GM23248 (cell line): ENCODE data around the gene GNAL. TPM values are rescaled to one million over a fixed set of nuclear protein-coding genes. Genes with fewer than 3 reads are reported as not detected.
"Not testable (repeated sequence)": the region's sequence is repeated elsewhere in the genome, so short reads cannot be mapped to it uniquely, and the experiment has no call there.

ENCODE experiments used
- DNase-seq: peaks from one replicate; pipeline ENCODE4 v3.0.0-alpha.2; 2015
- H2AFZ ChIP-seq: fragments of 200-600 bp; sonication (generic); 2 replicates; pipeline ENCODE4 v1.6.1; 2016; ENCODE audit warnings: antibody characterized with exemption
- H3F3A ChIP-seq: fragments of 200-600 bp; sonication (generic); 2 replicates; pipeline ENCODE4 v1.6.1; 2016; ENCODE audit warnings: mild to moderate bottlenecking, antibody characterized with exemption, mixed run types; ENCODE audit not compliant: insufficient read depth
- H3K27ac ChIP-seq: fragments of 200-600 bp; sonication (generic); 2 replicates; pipeline ENCODE4 v1.5.1; 2016; ENCODE audit warnings: mild to moderate bottlenecking
- H3K27me3 ChIP-seq: fragments of 200-600 bp; sonication (generic); replicated peaks from 2 replicates; pipeline ENCODE4 v1.6.1; 2016; ENCODE audit warnings: mild to moderate bottlenecking; ENCODE audit not compliant: insufficient read depth
- H3K36me3 ChIP-seq: fragments of 200-600 bp; sonication (generic); 2 replicates; pipeline ENCODE4 v1.6.1; 2016; ENCODE audit warnings: low read depth, mild to moderate bottlenecking
- H3K4me1 ChIP-seq: fragments of 200-600 bp; sonication (generic); 2 replicates; pipeline ENCODE4 v1.6.1; 2016; ENCODE audit warnings: mild to moderate bottlenecking; ENCODE audit not compliant: insufficient read depth
- H3K4me2 ChIP-seq: fragments of 200-600 bp; sonication (generic); one replicate; pipeline ENCODE4 v1.6.1; 2016; ENCODE audit warnings: mild to moderate bottlenecking; ENCODE audit not compliant: unreplicated experiment
- H3K4me3 ChIP-seq: fragments of 200-600 bp; sonication (generic); 2 replicates; pipeline ENCODE4 v1.5.1; 2016; ENCODE audit warnings: mild to moderate bottlenecking
- H3K79me2 ChIP-seq: fragments of 200-600 bp; sonication (generic); 2 replicates; pipeline ENCODE4 v1.6.1; 2016; ENCODE audit warnings: mild to moderate bottlenecking; ENCODE audit not compliant: insufficient read depth
- H3K9ac ChIP-seq: fragments of 200-600 bp; sonication (generic); 2 replicates; pipeline ENCODE4 v1.6.1; 2016; ENCODE audit warnings: mild to moderate bottlenecking
- H3K9me2 ChIP-seq: fragments of 200-600 bp; sonication (generic); 2 replicates; pipeline ENCODE4 v1.6.1; 2016; ENCODE audit warnings: mixed run types, mild to moderate bottlenecking, moderate library complexity; ENCODE audit not compliant: insufficient read depth
- H3K9me3 ChIP-seq: fragments of 200-600 bp; sonication (generic); one replicate; pipeline ENCODE4 v1.6.1; 2017; ENCODE audit warnings: low read depth
- H4K20me1 ChIP-seq: fragments of 200-600 bp; sonication (generic); 2 replicates; pipeline ENCODE4 v1.6.0; 2016; ENCODE audit not compliant: insufficient read depth
- EZH2 ChIP-seq: fragments of 200-600 bp; sonication (generic); IDR thresholded peaks from 2 replicates; pipeline ENCODE4 v1.6.1; 2018; ENCODE audit warnings: antibody characterized with exemption, mild to moderate bottlenecking; ENCODE audit not compliant: insufficient read depth, poor library complexity, severe bottlenecking
- EZH2phosphoT487 ChIP-seq: fragments of 200-600 bp; sonication (generic); IDR thresholded peaks from 2 replicates; pipeline ENCODE4 v1.6.1; 2018; ENCODE audit warnings: antibody characterized with exemption, moderate library complexity, mild to moderate bottlenecking, low read depth; ENCODE audit not compliant: insufficient read depth
- WGBS, 2 experiments: methylation state at CpG; one replicate each; pipeline ENCODE4 v1.1.6; 2015 to 2017; ENCODE audit warnings: low lambda C conversion rate in 2 of 2, low coverage in 1 of 2; ENCODE audit errors: missing lambda C conversion rate in 2 of 2; 5-methylcytosine and 5-hydroxymethylcytosine counted together
- in situ Hi-C: fragments of 300-500 bp; cut with MboI; formaldehyde crosslinking; loops from 2 replicates; pipeline ENCODE4 v1.15.0; 2020
- polyA plus RNA-seq: library from polyadenylated mRNA; unstranded; fragments of >200 nt; fragmentation: Nextera tagmentation; extraction: Ambion mirVana; gene quantifications from 2 replicates; pipeline ENCODE4 v1.2.1, GENCODE V29; 2016
- total RNA-seq: library from RNA; depleted of rRNA; stranded (reverse); fragments of >200 nt; shearing (Covaris generic); gene quantifications from 2 replicates; pipeline ENCODE4 v1.2.3, GENCODE V29; 2014

GNAL gene
- total and polyA plus RNA-seq, 2 experiments from 2014 or later, result 0.19 to 3.0 TPM

DNA sequence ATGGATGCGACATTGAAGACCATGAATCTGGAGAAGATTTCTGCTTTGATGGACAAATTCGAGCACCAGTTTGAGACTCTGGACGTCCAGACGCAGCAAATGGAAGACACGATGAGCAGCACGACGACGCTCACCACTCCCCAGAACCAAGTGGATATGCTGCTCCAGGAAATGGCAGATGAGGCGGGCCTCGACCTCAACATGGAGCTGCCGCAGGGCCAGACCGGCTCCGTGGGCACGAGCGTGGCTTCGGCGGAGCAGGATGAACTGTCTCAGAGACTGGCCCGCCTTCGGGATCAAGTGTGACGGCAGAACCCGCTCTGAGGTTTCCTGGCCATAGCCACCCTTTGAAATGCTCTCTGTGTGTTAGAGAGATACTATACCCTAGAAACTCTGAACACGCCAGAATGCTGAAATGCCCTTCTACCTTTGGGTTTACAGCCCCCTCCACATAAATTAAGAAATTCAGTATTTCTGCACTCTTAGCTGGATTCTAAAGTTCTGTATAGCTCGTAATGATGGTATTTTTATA, 162.8 kb downstream of the GNAL start:
- no peaks in the 10 kb centered on the region for H3K36me3 ChIP-seq
- H3F3A ChIP-seq, result peaks cover 56% of the 10 kb centered on the region
- H3K4me3 ChIP-seq, result peak overlapping the region; percentile 97
- H2AFZ ChIP-seq, result no peak overlapping the region
- H3K27me3 ChIP-seq, result no peaks in the 10 kb centered on the region
- H3K9me3 ChIP-seq, result no peaks in the 10 kb centered on the region
- in situ Hi-C loops, result no loop called here
- DNase-seq, result peak; percentile 76
- H3K9ac ChIP-seq, result peak overlapping the region; percentile 99
- TF ChIP-seq EZH2, result no peak
- no peak for TF ChIP-seq EZH2phosphoT487
- H3K79me2 ChIP-seq, result peaks cover 43% of the 10 kb centered on the region
- no peaks in the 10 kb centered on the region for H4K20me1 ChIP-seq
- no peaks in the 10 kb centered on the region for H3K9me2 ChIP-seq
- WGBS, 2 experiments, result 1% methylated on average over 23 of the region's 23 CpGs
- H3K4me1 ChIP-seq, result peaks cover 28% of the 10 kb centered on the region
- H3K4me2 ChIP-seq, result peak overlapping the region; percentile 100
- H3K27ac ChIP-seq, result peak overlapping the region; percentile 100

DNA sequence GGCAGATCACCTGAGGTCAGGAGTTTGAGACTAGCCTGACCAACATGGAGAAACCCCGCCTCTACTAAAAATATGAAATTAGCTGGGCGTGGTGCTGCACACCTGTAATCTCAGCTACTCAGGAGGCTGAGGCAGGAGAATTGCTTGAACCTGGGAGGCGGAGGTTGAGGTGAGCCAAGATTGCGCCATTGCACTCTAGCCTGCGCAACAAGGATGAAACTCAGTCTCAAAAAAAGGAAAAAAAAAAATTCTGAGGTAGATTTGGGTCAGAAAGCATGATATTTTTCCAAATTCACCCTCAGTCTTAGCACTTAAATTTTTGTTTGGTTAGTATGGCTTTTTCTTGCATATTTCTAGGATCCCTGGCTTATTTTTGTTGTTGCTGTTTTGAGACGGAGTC, 165.5 kb downstream of the GNAL start:
- H3K4me2 ChIP-seq, H3K4me3 ChIP-seq, DNase-seq, H3K27me3 ChIP-seq, H3K9me2 ChIP-seq, H3K9me3 ChIP-seq, H2AFZ ChIP-seq, in situ Hi-C loops, H4K20me1 ChIP-seq, H3K9ac ChIP-seq, H3K36me3 ChIP-seq: not testable (repeated sequence)
- peaks cover 79% of the 10 kb centered on the region for H3F3A ChIP-seq
- H3K27ac ChIP-seq, result peak overlapping the region; percentile 100; the same call in 1 of the 2 replicates
- H3K4me1 ChIP-seq, result peaks cover 38% of the 10 kb centered on the region
- 94 to 96% methylated on average over 6 of the region's 6 CpGs for WGBS, 2 experiments
- peaks cover 43% of the 10 kb centered on the region for H3K79me2 ChIP-seq

GRCh38 chr18:11857177-11857887, 168.3 kb downstream of the GNAL start:
- 2% methylated on average over 11 of the region's 11 CpGs for WGBS, 2 experiments
- H2AFZ ChIP-seq, result peak overlapping the region; percentile 59
- no peaks in the 10 kb centered on the region for H3K9me3 ChIP-seq
- in situ Hi-C loops, result no loop called here
- peak overlapping the region; percentile 74 for H3K4me2 ChIP-seq
- peak overlapping the region; percentile 47 for H3K4me3 ChIP-seq
- no peaks in the 10 kb centered on the region for H4K20me1 ChIP-seq
- TF ChIP-seq EZH2 (no peak), EZH2phosphoT487 (no peak)
- peak overlapping the region; percentile 98 for H3K27ac ChIP-seq
- peaks cover 32% of the 10 kb centered on the region for H3K79me2 ChIP-seq
- H3F3A ChIP-seq, result peaks cover 66% of the 10 kb centered on the region
- peak overlapping the region; percentile 87 for H3K9ac ChIP-seq
- H3K4me1 ChIP-seq, result peaks cover 39% of the 10 kb centered on the region
- H3K9me2 ChIP-seq, result no peaks in the 10 kb centered on the region
- DNase-seq, result peak; percentile 98
- H3K36me3 ChIP-seq, result no peaks in the 10 kb centered on the region
- no peaks in the 10 kb centered on the region for H3K27me3 ChIP-seq

DNA sequence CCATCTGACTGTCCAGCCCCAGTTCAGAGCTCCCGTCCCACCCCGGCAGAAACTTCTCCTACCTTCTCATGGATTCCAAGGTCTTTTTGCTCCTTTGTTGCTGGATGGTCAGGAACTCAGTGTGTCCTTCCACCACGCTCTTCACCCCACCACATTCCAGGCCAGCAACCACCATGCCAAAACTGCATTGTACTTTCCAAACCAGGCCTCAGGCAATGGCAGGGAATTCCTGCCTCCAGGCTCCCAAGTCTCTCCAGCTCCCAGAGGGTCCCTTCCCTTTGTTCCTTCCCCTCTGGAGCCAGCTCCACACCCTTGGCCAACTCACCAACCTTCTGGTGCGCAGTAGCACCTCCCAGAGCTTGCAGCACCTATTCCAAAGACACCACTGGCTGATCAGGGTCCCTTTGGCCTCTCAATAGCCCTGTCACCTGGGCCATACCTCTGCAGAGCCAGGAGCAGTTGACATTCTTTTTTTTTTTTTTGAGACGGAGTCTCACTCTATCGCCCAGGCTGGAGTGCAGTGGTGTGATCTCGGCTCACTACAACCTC, 170.3 kb downstream of the GNAL start:
- no peak for DNase-seq
- H2AFZ ChIP-seq, result no peak overlapping the region
- TF ChIP-seq EZH2, result no peak
- no peaks in the 10 kb centered on the region for H3K9me3 ChIP-seq
- WGBS, 2 experiments, result 84 to 87% methylated on average over 7 of the region's 7 CpGs
- H3K27ac ChIP-seq, result peak overlapping the region; percentile 40
- no peaks in the 10 kb centered on the region for H3K36me3 ChIP-seq
- no peaks in the 10 kb centered on the region for H4K20me1 ChIP-seq
- no peak overlapping the region for H3K9ac ChIP-seq
- no peaks in the 10 kb centered on the region for H3K27me3 ChIP-seq
- in situ Hi-C loops, result no loop called here
- H3K4me3 ChIP-seq, result no peak overlapping the region
- H3K4me2 ChIP-seq, result no peak overlapping the region
- peaks cover 12% of the 10 kb centered on the region for H3K79me2 ChIP-seq
- no peaks in the 10 kb centered on the region for H3K9me2 ChIP-seq
- peaks cover 26% of the 10 kb centered on the region for H3K4me1 ChIP-seq
- peaks cover 48% of the 10 kb centered on the region for H3F3A ChIP-seq
